DMS114 treated with DMSO at 0.1 percent for 48 hours (cell line): ENCODE measurements around the gene CPLX4.

Experiments
- DNase-seq: peaks from one replicate; lab custom pipeline; 2025; ENCODE audit not compliant: unreplicated experiment; lab: John Stamatoyannopoulos, UW

CPLX4 gene

DNA sequence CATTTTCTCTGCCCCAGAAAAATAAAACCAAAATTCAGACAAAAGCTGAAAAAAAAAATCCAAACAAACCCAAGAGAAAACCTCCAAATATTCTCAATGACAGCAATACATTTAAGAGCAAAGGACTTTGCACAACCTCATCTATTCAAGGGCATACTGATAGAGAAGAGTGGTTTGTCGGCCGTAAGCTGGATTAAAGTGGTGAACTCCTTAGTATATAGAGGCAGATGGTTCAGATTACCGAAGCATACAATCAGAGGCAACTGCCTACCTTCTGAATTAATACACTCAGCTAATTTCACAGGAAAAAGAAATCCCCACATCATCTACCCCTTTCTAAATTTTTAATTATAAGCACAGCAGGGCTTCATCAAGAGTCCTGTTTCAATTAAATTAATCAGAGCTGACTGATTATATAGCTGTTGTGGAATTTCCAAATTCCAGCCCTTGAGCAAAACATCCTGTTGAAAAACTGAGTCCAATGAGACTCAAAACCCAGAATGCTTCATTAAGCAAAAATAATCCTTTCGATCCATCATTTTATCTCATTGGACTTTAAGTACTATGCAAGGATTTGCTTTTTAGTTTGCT is at the start of gene CPLX4:
CPLX4 (minus strand) TSS at position 190 of the 591 bp plus-strand sequence; CDS start at position 3, 187 bp downstream.
- DNase-seq: no peak

- no peak for DNase-seq
Observed at GRCh38 chr18:59360381-59360780, 41.9 kb upstream of the CPLX4 start.

DNA sequence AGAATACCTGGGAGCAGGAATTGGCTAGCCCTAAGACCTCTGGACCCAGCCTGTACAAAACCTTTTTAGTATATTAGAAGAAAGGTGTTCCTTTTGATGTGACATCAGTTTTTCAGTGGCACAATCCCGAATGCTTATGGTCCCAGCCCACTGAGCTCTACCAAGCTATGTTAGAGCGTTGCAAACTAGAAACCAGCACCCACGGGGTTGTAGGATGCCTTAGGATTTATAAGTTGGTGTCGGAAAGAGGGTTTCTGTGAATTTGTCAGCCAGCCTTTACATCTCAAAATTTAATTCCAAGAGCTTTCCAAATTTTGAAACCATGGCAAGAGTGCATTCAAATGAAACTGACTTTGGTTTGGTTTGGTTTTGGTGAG is 41.1 kb upstream of the CPLX4 start:
- no peak for DNase-seq

GRCh38 chr18:59358712-59359575 is 40.5 kb upstream of the CPLX4 start, which contains the start of gene LMAN1:
LMAN1 (minus strand) TSS chr18:59359265; CDS start chr18:59359244, 21 bp downstream.
- peak; percentile 61 for DNase-seq

GRCh38 chr18:59358414-59358711 is 39.9 kb upstream of the CPLX4 start:
- no peak for DNase-seq

GRCh38 chr18:59357928-59358327 is 39.5 kb upstream of the CPLX4 start:
- no peak for DNase-seq

DNA sequence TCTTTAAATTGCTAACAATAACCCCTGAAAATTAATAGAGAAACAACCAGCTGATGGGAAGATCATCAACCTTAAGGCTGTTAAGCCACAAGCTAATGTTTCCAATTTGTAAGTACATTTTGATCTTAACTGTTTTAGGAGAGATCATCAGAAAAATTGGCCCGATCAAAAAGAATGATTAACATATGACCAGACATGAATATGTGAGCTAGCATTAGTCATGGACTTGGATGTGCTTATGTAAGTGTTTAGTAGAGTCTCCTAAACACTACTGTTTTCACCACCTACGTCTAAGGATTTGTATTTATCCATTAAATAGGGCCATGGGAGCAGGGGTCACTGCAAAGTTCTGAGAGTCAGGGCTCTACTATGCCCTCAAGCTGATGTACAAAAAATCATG is 36.3 kb upstream of the CPLX4 start:
- no peak for DNase-seq

DNA sequence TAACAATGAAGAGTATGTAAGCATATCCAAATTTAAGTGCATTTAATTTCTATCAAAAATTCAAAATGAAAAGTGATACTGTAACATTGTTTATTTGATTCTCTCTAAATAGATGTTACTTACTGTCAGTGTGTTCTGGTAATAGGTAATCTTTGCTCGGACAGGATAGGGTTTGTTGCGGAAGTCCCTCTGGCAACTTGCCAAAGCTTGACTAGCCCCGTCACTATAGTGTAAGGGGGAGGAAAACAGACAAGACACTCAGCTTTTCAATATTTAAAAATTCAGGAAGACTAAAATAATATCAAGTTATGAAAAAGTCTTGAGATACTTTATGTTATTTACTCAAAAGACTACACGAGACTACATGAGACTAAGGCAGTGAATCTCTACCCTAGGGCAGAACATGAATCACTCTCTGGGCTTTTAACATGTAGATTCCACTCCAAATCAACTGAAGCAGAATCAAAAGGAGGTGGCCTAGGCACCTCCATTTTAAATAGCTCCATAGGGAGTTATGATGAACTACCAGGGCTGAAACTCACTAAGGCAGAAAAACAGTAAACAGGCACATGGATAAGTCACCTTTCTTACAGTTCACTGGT is 34.7 kb upstream of the CPLX4 start:
- no peak for DNase-seq

DNA sequence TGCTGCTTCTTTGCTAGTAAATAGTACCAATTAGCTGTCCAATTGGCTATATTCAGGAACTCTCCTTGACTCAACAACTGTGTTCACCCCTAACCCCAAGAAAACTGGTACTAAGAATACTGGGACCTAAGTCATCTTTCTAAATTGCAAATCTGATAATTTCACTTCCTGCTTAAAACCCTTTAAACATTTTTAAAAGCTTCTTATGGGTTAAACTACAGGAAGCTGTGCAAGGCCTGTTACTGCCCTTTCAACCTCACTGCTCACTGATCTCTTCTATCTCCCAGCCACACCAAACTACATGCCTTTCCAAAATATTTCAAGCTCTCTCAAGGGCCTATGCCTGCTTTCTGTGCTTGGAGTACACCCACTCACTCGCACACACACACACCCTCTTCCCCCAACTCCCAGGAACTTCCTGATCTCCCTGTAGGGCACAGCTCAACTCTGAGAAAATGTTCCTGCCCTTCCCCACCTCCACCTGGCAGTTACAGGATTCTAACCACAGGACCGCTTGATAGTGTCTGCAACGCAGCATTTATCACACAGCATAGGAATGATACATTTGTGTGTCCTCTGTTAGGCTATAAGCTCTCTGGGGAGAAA is 33.9 kb upstream of the CPLX4 start:
- DNase-seq: no peak

- no peak for DNase-seq
Observed at GRCh38 chr18:59345556-59345955, 27.1 kb upstream of the CPLX4 start.

DNA sequence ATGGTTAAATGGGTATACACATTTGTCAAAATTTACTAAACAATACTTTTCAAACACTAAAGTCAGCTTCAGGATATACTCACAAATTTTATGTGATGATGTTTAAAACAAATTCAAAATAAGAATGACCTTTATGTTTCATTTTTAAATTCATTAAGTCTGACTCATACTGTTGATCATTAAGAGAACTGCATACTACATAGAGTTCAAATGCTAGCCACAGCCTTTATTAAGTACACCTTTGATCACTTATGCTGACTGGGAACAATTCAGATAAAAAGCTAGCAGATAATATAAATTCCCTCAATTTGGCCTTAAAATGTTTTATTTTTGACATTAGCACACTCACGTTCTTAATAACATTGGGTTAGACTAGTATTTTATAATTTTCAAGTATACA is 26.5 kb upstream of the CPLX4 start:
- DNase-seq: no peak

- DNase-seq: no peak
Observed at GRCh38 chr18:59343926-59344325, 25.5 kb upstream of the CPLX4 start.

DNA sequence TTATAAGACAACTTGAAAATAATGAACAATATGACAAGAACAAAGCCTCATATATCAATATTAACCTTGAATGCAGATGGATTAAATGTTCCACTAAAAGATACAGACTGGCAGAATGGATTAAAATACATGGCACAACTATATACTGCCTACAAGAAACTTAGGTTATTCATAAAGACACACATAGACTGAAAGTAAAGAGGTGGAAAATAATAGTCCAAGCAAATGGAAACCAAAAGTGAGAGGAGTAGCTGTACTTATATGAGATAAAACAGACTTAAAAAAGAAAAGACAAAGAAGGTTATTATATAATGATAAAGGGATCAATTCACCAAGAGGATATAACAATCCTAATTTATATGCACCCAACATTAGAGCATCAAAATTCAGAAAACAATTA is 22.4 kb upstream of the CPLX4 start:
- DNase-seq: no peak

GRCh38 chr18:59340312-59340711 is 21.9 kb upstream of the CPLX4 start:
- DNase-seq: no peak

GRCh38 chr18:59332986-59333385 is 14.5 kb upstream of the CPLX4 start:
- DNase-seq: no peak

- DNase-seq: no peak
Observed at GRCh38 chr18:59328683-59329082, 10.2 kb upstream of the CPLX4 start.

DNA sequence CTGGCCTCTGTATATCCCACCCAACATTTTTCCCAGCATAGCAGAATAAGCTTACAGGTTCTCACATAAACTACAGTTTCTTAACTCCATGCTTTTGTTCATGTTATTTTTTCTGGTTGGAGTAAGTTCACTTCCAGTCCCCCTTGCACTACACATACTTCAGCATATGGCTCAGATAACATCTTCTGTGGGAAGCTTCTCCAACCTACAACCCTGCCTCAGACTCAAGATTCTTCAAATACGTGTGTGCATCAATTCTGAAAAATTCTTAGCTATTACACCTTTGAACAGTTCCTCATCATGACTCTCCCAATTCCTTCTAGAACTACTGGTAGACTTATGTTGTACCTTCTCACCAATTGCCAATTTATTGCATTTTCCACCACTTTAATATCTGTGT is 7.5 kb upstream of the CPLX4 start:
- no peak for DNase-seq

GRCh38 chr18:59324623-59324971 is 6.1 kb upstream of the CPLX4 start:
- no peak for DNase-seq

GRCh38 chr18:59323931-59324622 is 5.6 kb upstream of the CPLX4 start:
- no peak for DNase-seq

DNA sequence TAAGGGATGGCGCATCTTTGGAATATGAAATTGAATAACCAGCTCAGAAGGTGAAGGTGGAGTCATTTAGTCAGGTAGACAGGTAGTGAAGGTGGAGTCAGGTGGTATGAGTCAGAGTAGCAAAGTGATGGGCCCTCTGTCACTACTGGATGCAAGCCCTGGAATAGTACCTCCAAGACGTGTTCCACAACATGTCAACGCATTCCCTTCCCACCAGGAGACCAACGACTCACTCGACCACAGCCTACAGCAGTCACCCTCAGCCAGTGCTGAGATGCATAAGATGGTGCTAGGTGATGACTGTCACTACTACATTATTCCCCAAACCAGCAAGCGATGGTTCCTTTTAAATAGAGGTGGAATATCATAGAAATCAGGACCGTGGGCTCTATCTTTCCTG is 6.8 kb downstream of the CPLX4 start:
- no peak for DNase-seq

- no peak for DNase-seq
Observed at GRCh38 chr18:59308938-59309260, 9.6 kb downstream of the CPLX4 start.
